HEK293 (cell line): ENCODE results near the gene RUNX1.

ENCODE experiments used
- CTCF ChIA-PET: fragments of 350-600 bp; formaldehyde crosslinking; extraction: SDS; loops from one replicate; lab custom pipeline; 2021; ENCODE audit warnings: antibody characterized with exemption; lab: Yijun Ruan, JAX
- POLR2A ChIA-PET: fragments of 300-600 bp; formaldehyde crosslinking; extraction: SDS; loops from one replicate; lab custom pipeline; 2020; ENCODE audit warnings: antibody characterized with exemption, inconsistent platforms; lab: Yijun Ruan, JAX
- H3K27ac ChIP-seq: fragments of 200-500 bp; sonication (Bioruptor generic); 2 replicates; pipeline ENCODE4 v1.5.1; 2014; ENCODE audit warnings: low read depth, low read length, control low read depth, inconsistent platforms; ENCODE audit errors: extremely low read depth
- H3K36me3 ChIP-seq, 2 experiments: fragments of 200-500 bp in 1 of 2; sonication (Bioruptor generic) in 1 of 2; 1 replicate in 1 of 2; 2 replicates in 1 of 2; pipeline ENCODE4 v1.5.1; 2014 to 2017; ENCODE audit warnings: inconsistent platforms in 2 of 2, low read length in 2 of 2; ENCODE audit not compliant: control insufficient read depth in 2 of 2, insufficient read depth in 1 of 2
- H3K4me1 ChIP-seq: fragments of 200-500 bp; sonication (Bioruptor generic); 2 replicates; pipeline ENCODE4 v1.5.1; 2014; ENCODE audit warnings: mild to moderate bottlenecking, low read length, inconsistent platforms; ENCODE audit not compliant: control insufficient read depth, insufficient read depth
- H3K4me3 ChIP-seq: 2 replicates; pipeline ENCODE4 v1.5.1; 2011; ENCODE audit warnings: low read depth, mild to moderate bottlenecking, control low read depth, low read length, moderate library complexity
- H3K9me3 ChIP-seq: fragments of 200-500 bp; sonication (Bioruptor generic); 2 replicates; pipeline ENCODE4 v1.5.1; 2014; ENCODE audit warnings: low read depth, low read length, inconsistent platforms; ENCODE audit not compliant: control insufficient read depth, insufficient read depth
- KLF9 ChIP-seq: fragments of 450-650 bp; formaldehyde crosslinking; IDR thresholded peaks from 2 replicates; pipeline ENCODE4 v1.5.1; 2016; ENCODE audit warnings: missing biosample characterization, missing genetic modification characterization, low read depth
- OVOL3 ChIP-seq: fragments of 450-650 bp; formaldehyde crosslinking; IDR thresholded peaks from 2 replicates; pipeline ENCODE4 v1.5.1; 2016; ENCODE audit warnings: missing biosample characterization, missing genetic modification characterization
- SP2 ChIP-seq: fragments of 450-650 bp; formaldehyde crosslinking; IDR thresholded peaks from 2 replicates; pipeline ENCODE4 v1.5.1; 2016; ENCODE audit warnings: missing biosample characterization, missing genetic modification characterization
- ZBTB8A ChIP-seq: fragments of 450-650 bp; formaldehyde crosslinking; IDR thresholded peaks from 2 replicates; pipeline ENCODE4 v1.5.1; 2016; ENCODE audit warnings: missing biosample characterization, missing genetic modification characterization
- ZNF132 ChIP-seq: fragments of 450-650 bp; formaldehyde crosslinking; IDR thresholded peaks from 2 replicates; pipeline ENCODE4 v1.5.1; 2017; ENCODE audit warnings: missing biosample characterization, missing genetic modification characterization, borderline replicate concordance
- ZNF133 ChIP-seq: fragments of 450-650 bp; formaldehyde crosslinking; IDR thresholded peaks from 2 replicates; pipeline ENCODE4 v1.5.1; 2016; ENCODE audit warnings: missing biosample characterization, missing genetic modification characterization
- ZNF23 ChIP-seq: fragments of 450-650 bp; formaldehyde crosslinking; IDR thresholded peaks from 2 replicates; pipeline ENCODE4 v1.5.1; 2016; ENCODE audit warnings: missing biosample characterization, missing genetic modification characterization, borderline replicate concordance
- ZNF416 ChIP-seq: fragments of 450-650 bp; formaldehyde crosslinking; IDR thresholded peaks from 2 replicates; pipeline ENCODE4 v1.5.1; 2016; ENCODE audit warnings: missing biosample characterization, missing genetic modification characterization
- ZNF776 ChIP-seq: fragments of 450-650 bp; formaldehyde crosslinking; IDR thresholded peaks from 2 replicates; pipeline ENCODE4 v1.5.0; 2017; ENCODE audit warnings: missing biosample characterization, missing genetic modification characterization, borderline replicate concordance
- TF ChIP-seq, protein P1 (sequence below): fragments of 450-650 bp; formaldehyde crosslinking; IDR thresholded peaks from 2 replicates; pipeline ENCODE4 v1.5.1; 2016; ENCODE audit warnings: missing biosample characterization, missing genetic modification characterization
- TF ChIP-seq, protein P2 (sequence below): fragments of 450-650 bp; formaldehyde crosslinking; IDR thresholded peaks from 2 replicates; pipeline ENCODE4 v1.5.1; 2017; ENCODE audit warnings: missing biosample characterization, missing genetic modification characterization
- TF ChIP-seq, protein P3 (sequence below): fragments of 450-650 bp; formaldehyde crosslinking; IDR thresholded peaks from 2 replicates; pipeline ENCODE4 v1.5.1; 2016; ENCODE audit warnings: missing biosample characterization, missing genetic modification characterization

The RUNX1 gene

GRCh38 chr21:34970167-34970500, 79.0 kb downstream of the RUNX1 start (continued):
- TF ChIP-seq ZNF23 (tag by site-specific recombination) (no peak), ZNF132 (no peak)

GRCh38 chr21:34969423-34970166, 79.5 kb downstream of the RUNX1 start:
- no peaks in the 10 kb centered on the region for H3K4me1 ChIP-seq
- H3K27ac ChIP-seq = no peak overlapping the region
- H3K4me3 ChIP-seq = no peak overlapping the region
- TF ChIP-seq ZNF23 (tag by site-specific recombination) = no peak
- TF ChIP-seq ZBTB8A = no peak
- no peak for TF ChIP-seq KLF9 (tag by site-specific recombination)
- no peak for TF ChIP-seq OVOL3 (tag by site-specific recombination)
- TF ChIP-seq, protein P1, sequence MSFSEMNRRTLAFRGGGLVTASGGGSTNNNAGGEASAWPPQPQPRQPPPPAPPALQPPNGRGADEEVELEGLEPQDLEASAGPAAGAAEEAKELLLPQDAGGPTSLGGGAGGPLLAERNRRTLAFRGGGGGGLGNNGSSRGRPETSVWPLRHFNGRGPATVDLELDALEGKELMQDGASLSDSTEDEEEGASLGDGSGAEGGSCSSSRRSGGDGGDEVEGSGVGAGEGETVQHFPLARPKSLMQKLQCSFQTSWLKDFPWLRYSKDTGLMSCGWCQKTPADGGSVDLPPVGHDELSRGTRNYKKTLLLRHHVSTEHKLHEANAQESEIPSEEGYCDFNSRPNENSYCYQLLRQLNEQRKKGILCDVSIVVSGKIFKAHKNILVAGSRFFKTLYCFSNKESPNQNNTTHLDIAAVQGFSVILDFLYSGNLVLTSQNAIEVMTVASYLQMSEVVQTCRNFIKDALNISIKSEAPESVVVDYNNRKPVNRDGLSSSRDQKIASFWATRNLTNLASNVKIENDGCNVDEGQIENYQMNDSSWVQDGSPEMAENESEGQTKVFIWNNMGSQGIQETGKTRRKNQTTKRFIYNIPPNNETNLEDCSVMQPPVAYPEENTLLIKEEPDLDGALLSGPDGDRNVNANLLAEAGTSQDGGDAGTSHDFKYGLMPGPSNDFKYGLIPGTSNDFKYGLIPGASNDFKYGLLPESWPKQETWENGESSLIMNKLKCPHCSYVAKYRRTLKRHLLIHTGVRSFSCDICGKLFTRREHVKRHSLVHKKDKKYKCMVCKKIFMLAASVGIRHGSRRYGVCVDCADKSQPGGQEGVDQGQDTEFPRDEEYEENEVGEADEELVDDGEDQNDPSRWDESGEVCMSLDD (tag by site-specific recombination) = no peak
- H3K9me3 ChIP-seq = no peaks in the 10 kb centered on the region
- H3K36me3 ChIP-seq = no peaks in the 10 kb centered on the region
- ChIA-PET CTCF (no interaction called here), POLR2A (no interaction called here)

DNA sequence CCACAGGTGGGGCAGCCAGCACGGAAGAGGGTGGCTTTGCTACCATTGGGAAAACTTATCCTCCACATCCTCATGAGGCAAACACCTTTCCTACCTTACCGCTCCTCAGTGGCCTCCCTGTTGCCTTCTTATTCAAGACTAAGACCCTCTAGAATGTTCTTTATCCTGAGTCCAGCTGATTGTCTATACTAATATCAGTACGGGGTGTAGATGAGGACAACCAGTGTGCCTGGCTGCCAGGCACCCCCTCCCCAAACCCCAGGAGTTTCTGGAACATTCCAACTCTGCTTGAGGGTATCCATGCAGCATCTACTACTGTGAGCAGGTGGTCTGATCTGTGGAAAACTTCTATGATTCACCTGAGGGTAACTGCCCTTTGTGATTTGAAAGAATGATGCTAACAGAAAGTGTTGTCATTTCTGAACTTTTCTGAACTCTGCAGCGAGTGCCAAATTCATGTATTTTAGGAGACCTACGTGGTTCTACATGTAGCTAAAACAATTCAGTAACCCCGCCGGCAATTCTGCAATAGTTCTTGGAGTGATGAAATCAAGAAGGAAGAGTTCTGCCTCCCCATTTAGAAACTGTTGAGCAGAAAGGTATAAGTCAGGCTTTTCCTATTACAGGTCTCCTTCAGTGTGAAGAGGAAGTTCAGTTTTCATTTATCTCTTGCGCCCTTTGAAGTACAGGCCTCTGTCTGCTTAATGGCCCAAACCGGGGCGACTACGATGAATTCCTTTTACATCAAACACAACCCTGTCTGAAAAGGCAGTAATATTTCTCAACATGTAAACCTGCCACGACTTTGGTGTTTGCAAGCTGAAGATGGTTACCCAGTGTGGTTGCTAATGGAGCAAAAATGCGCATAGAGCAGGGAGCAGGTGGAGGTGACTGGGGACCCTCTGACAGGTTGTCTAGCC, 80.4 kb downstream of the RUNX1 start:
- Histone ChIP-seq H3K27ac (no peak overlapping the region), H3K4me1 (no peaks in the 10 kb centered on the region), H3K4me3 (no peak overlapping the region), H3K36me3 (no peaks in the 10 kb centered on the region)
- ChIA-PET CTCF (no interaction called here), POLR2A (no interaction called here)
- TF ChIP-seq, protein P2, sequence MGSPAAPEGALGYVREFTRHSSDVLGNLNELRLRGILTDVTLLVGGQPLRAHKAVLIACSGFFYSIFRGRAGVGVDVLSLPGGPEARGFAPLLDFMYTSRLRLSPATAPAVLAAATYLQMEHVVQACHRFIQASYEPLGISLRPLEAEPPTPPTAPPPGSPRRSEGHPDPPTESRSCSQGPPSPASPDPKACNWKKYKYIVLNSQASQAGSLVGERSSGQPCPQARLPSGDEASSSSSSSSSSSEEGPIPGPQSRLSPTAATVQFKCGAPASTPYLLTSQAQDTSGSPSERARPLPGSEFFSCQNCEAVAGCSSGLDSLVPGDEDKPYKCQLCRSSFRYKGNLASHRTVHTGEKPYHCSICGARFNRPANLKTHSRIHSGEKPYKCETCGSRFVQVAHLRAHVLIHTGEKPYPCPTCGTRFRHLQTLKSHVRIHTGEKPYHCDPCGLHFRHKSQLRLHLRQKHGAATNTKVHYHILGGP (tag by site-specific recombination) = no peak
- TF ChIP-seq, protein P3, sequence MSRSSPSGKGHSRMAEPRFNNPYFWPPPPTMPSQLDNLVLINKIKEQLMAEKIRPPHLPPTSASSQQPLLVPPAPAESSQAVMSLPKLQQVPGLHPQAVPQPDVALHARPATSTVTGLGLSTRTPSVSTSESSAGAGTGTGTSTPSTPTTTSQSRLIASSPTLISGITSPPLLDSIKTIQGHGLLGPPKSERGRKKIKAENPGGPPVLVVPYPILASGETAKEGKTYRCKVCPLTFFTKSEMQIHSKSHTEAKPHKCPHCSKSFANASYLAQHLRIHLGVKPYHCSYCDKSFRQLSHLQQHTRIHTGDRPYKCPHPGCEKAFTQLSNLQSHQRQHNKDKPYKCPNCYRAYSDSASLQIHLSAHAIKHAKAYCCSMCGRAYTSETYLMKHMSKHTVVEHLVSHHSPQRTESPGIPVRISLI (tag by site-specific recombination) = no peak
- TF ChIP-seq SP2 (tag by site-specific recombination) = no peak
- no peak for TF ChIP-seq ZNF416
- no peak for TF ChIP-seq ZNF776 (tag by site-specific recombination)
- no peak for TF ChIP-seq ZNF133 (tag by site-specific recombination)
- TF ChIP-seq, all 188 proteins: peak for 0
- no peaks in the 10 kb centered on the region for H3K9me3 ChIP-seq
